ENCODE results near the gene DTX1. TPM values are rescaled to one million over a fixed set of nuclear protein-coding genes. Genes with fewer than 3 reads are reported as not detected.

Gene DTX1
- total and polyA plus RNA-seq, 4 donors = 14.4 to 83.5 (median 48.3) TPM

- no peaks in the 10 kb centered on the region for H3K27me3 ChIP-seq (ENCODE audit: control insufficient read depth, insufficient read depth, low read length)
- H3K36me3 ChIP-seq (ENCODE audit: control insufficient read depth, insufficient read depth, low read length) = peaks cover 31% of the 10 kb centered on the region
- WGBS (ENCODE audit: insufficient coverage) = 76% methylated on average over 11 of the region's 12 CpGs
- no peak overlapping the region for H3K4me3 ChIP-seq (ENCODE audit: low read depth, low read length)
- H3K27ac ChIP-seq (ENCODE audit: low read depth, low read length) = no peak overlapping the region
- DNase-seq (ENCODE audit: low read depth in 4 of 6, low spot score in 6 of 6) = no peak
- H3K4me1 ChIP-seq (ENCODE audit: control insufficient read depth, insufficient read depth, low read length) = peaks cover 35% of the 10 kb centered on the region
- H3K9me3 ChIP-seq (ENCODE audit: control insufficient read depth, insufficient read depth, low read length) = no peaks in the 10 kb centered on the region
These were observed 43.2 kb downstream of the DTX1 start for GRCh38 chr12:113099764-113100163.

DNA sequence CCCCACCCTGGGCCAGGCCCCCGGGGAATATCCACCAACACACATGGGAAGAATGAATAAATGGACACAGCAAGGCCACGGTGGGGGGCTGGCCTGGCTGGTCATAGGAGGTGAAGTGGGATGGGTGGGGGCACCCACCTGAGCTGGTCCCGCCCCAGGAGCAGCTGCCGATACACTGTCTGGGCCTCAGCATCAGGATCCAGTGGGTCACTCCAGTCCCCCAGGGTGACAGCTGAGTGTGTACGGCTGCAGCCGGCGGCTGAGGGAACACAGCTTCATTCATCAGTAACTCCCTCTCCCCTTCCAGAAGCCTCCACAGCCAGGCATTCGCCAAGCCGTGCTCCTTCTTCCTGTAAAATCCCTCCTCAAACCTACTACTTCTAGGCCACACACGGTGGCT is 45.2 kb downstream of the DTX1 start:
- no peak overlapping the region for H3K4me3 ChIP-seq (ENCODE audit: low read depth, low read length)
- WGBS (ENCODE audit: insufficient coverage) = 63% methylated on average over 9 of the region's 10 CpGs
- no peaks in the 10 kb centered on the region for H3K27me3 ChIP-seq (ENCODE audit: control insufficient read depth, insufficient read depth, low read length)
- peaks cover 12% of the 10 kb centered on the region for H3K36me3 ChIP-seq (ENCODE audit: control insufficient read depth, insufficient read depth, low read length)
- no peak overlapping the region for H3K27ac ChIP-seq (ENCODE audit: low read depth, low read length)
- H3K9me3 ChIP-seq (ENCODE audit: control insufficient read depth, insufficient read depth, low read length) = no peaks in the 10 kb centered on the region
- peaks cover 37% of the 10 kb centered on the region for H3K4me1 ChIP-seq (ENCODE audit: control insufficient read depth, insufficient read depth, low read length)
- no peak for DNase-seq (ENCODE audit: low read depth in 4 of 6, low spot score in 6 of 6)

- 95% methylated on average over 4 of the region's 5 CpGs for WGBS (ENCODE audit: insufficient coverage)
- H3K27me3 ChIP-seq (ENCODE audit: control insufficient read depth, insufficient read depth, low read length) = no peaks in the 10 kb centered on the region
- H3K4me1 ChIP-seq (ENCODE audit: control insufficient read depth, insufficient read depth, low read length) = peaks cover 26% of the 10 kb centered on the region
These were observed 46.3 kb downstream of the DTX1 start for GRCh38 chr12:113102811-113103210.

DNA sequence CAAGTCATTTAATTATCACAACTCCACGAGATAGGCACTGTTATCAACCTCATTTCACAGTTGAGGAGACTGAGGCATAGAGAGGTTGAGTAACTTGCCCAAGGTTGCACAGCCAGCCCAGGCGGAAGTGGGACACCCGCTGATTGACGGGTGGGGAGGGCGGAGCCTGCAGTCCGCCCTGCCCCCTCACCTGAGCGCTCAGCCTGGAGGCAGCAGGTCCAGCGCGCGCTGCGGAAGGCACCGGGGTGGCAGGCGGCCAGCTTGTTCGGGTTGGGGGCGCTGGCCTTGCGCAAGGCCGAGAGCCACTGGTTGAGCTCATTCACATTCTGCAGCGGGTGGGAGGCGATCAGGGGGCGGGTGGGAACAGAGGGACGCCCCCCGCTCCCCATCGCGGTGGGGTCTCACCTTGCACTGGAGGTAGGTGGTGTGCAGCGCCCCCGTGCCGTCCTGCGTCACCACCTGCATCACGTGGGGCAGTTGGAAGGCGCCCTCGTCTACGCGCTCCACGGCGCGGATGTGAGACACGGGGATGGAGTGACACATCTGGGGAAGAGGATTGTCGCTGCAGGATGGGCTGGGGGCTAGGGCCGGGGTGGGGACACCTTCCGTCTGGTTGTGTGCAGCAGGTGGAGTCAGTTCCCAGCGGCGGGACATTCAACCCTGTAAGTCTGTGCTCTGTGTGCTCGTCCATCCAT is 47.4 kb downstream of the DTX1 start:
- peak overlapping the region; percentile 18 for H3K4me3 ChIP-seq (ENCODE audit: low read depth, low read length)
- H3K9me3 ChIP-seq (ENCODE audit: control insufficient read depth, insufficient read depth, low read length) = no peaks in the 10 kb centered on the region
- peaks cover 15% of the 10 kb centered on the region for H3K4me1 ChIP-seq (ENCODE audit: control insufficient read depth, insufficient read depth, low read length)
- DNase-seq (ENCODE audit: low read depth in 4 of 6, low spot score in 6 of 6) = peak in 1 of 6 donors; percentile 65
- no peaks in the 10 kb centered on the region for H3K27me3 ChIP-seq (ENCODE audit: control insufficient read depth, insufficient read depth, low read length)
- WGBS (ENCODE audit: insufficient coverage) = 3% methylated on average over 38 of the region's 43 CpGs
- H3K36me3 ChIP-seq (ENCODE audit: control insufficient read depth, insufficient read depth, low read length) = peaks cover 4% of the 10 kb centered on the region
- no peak overlapping the region for H3K27ac ChIP-seq (ENCODE audit: low read depth, low read length)

More at GRCh38 chr12:113102811-113103210, 46.3 kb downstream of the DTX1 start:
- Histone ChIP-seq H3K9me3 (ENCODE audit: control insufficient read depth, insufficient read depth, low read length) (no peaks in the 10 kb centered on the region), H3K27ac (ENCODE audit: low read depth, low read length) (no peak overlapping the region), H3K36me3 (ENCODE audit: control insufficient read depth, insufficient read depth, low read length) (peaks cover 4% of the 10 kb centered on the region), H3K4me3 (ENCODE audit: low read depth, low read length) (no peak overlapping the region)
- DNase-seq (ENCODE audit: low read depth in 4 of 6, low spot score in 6 of 6) = no peak

DNA sequence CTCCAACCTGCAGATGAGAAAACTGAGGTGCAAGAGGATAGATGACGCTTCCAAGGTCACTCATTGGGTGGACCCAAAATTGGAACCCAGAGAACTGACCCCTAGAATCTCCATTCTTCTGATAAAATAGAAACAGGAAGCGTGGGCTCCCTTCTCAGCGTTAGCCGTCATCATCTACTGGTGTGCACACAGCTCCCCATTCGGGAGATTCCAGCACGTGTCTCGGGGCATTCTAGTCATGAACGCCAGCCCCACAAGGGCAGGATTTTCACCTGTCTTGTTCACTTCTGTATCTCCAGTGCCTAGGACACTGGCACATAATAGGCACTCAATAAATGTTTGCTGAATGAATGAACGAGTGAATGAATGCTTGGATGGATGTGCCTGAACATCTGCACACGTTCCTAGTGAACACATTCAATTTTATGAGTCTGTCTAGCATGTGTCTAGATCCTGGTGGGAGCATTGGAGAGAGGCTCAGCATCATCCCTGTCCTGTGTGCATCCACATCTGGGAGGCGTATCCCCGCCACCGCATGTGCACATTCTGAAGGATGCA is 48.5 kb downstream of the DTX1 start:
- WGBS (ENCODE audit: insufficient coverage) = 84% methylated on average over 12 of the region's 13 CpGs
- Histone ChIP-seq H3K27ac (ENCODE audit: low read depth, low read length) (no peak overlapping the region), H3K4me1 (ENCODE audit: control insufficient read depth, insufficient read depth, low read length) (peaks cover 14% of the 10 kb centered on the region), H3K9me3 (ENCODE audit: control insufficient read depth, insufficient read depth, low read length) (no peaks in the 10 kb centered on the region), H3K4me3 (ENCODE audit: low read depth, low read length) (no peak overlapping the region), H3K27me3 (ENCODE audit: control insufficient read depth, insufficient read depth, low read length) (no peaks in the 10 kb centered on the region), H3K36me3 (ENCODE audit: control insufficient read depth, insufficient read depth, low read length) (no peaks in the 10 kb centered on the region)
- DNase-seq (ENCODE audit: low read depth in 4 of 6, low spot score in 6 of 6) = no peak

- Histone ChIP-seq H3K36me3 (ENCODE audit: control insufficient read depth, insufficient read depth, low read length) (no peaks in the 10 kb centered on the region), H3K4me3 (ENCODE audit: low read depth, low read length) (no peak overlapping the region), H3K4me1 (ENCODE audit: control insufficient read depth, insufficient read depth, low read length) (peaks cover 14% of the 10 kb centered on the region), H3K27me3 (ENCODE audit: control insufficient read depth, insufficient read depth, low read length) (no peaks in the 10 kb centered on the region), H3K27ac (ENCODE audit: low read depth, low read length) (no peak overlapping the region), H3K9me3 (ENCODE audit: control insufficient read depth, insufficient read depth, low read length) (no peaks in the 10 kb centered on the region)
- WGBS (ENCODE audit: insufficient coverage) = 89% methylated on average over 11 of the region's 15 CpGs
- no peak for DNase-seq (ENCODE audit: low read depth in 4 of 6, low spot score in 6 of 6)
These were observed 49.2 kb downstream of the DTX1 start for GRCh38 chr12:113105606-113106271.

DNA sequence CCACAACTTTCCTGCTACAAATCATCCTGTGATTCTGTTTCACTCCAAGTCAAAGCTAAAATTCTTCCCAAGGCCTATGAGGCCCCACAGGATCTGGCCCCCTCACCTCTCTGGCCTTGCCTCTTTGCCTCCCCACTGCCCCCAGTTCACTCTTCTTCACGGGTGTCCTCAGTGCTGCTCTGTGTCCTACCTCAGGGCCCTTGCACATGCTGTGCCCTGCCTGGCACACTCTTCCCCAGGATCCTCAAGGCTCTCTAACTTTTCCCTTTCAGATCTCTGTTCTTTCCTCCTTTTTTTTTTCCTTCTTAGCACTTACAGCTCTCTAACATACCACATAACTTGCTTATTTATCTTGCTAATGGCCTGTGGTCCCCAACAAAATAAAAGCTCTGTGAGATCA is 49.8 kb downstream of the DTX1 start:
- no peak for DNase-seq (ENCODE audit: low read depth in 4 of 6, low spot score in 6 of 6)
- H3K9me3 ChIP-seq (ENCODE audit: control insufficient read depth, insufficient read depth, low read length) = no peaks in the 10 kb centered on the region
- no peak overlapping the region for H3K27ac ChIP-seq (ENCODE audit: low read depth, low read length)
- 65% methylated on average over 1 of the region's 1 CpG for WGBS (ENCODE audit: insufficient coverage)
- H3K36me3 ChIP-seq (ENCODE audit: control insufficient read depth, insufficient read depth, low read length) = no peaks in the 10 kb centered on the region
- no peaks in the 10 kb centered on the region for H3K27me3 ChIP-seq (ENCODE audit: control insufficient read depth, insufficient read depth, low read length)
- no peak overlapping the region for H3K4me3 ChIP-seq (ENCODE audit: low read depth, low read length)
- H3K4me1 ChIP-seq (ENCODE audit: control insufficient read depth, insufficient read depth, low read length) = peaks cover 14% of the 10 kb centered on the region

DNA sequence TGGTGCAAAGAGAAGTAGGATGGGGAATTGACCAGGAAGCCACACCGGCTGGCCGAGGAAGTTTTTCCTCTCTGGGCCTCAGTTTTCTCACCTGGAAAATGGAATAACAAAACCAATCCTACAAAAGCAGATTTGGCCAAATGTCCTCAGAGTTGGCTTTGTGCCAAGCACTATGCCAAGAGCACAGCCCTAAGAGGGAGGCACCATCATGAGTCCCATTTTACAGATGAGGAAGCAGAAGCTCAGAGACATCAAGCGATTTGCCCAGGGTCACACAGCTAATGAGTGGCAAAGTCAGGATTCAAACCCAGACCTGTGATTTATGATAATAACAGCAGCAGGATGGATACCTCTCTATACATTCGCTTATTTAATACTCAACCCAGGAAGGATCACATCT is 51.8 kb downstream of the DTX1 start:
- Histone ChIP-seq H3K4me1 (ENCODE audit: control insufficient read depth, insufficient read depth, low read length) (peaks cover 10% of the 10 kb centered on the region), H3K36me3 (ENCODE audit: control insufficient read depth, insufficient read depth, low read length) (peaks cover 4% of the 10 kb centered on the region), H3K27ac (ENCODE audit: low read depth, low read length) (no peak overlapping the region), H3K27me3 (ENCODE audit: control insufficient read depth, insufficient read depth, low read length) (no peaks in the 10 kb centered on the region), H3K4me3 (ENCODE audit: low read depth, low read length) (no peak overlapping the region), H3K9me3 (ENCODE audit: control insufficient read depth, insufficient read depth, low read length) (no peaks in the 10 kb centered on the region)
- WGBS (ENCODE audit: insufficient coverage) = no CpG with 5 or more reads among the region's 4 CpGs
- no peak for DNase-seq (ENCODE audit: low read depth in 4 of 6, low spot score in 6 of 6)

GRCh38 chr12:113109360-113109759 is 52.8 kb downstream of the DTX1 start:
- Histone ChIP-seq H3K36me3 (ENCODE audit: control insufficient read depth, insufficient read depth, low read length) (peaks cover 4% of the 10 kb centered on the region), H3K27me3 (ENCODE audit: control insufficient read depth, insufficient read depth, low read length) (no peaks in the 10 kb centered on the region), H3K4me3 (ENCODE audit: low read depth, low read length) (no peak overlapping the region), H3K4me1 (ENCODE audit: control insufficient read depth, insufficient read depth, low read length) (peaks cover 4% of the 10 kb centered on the region), H3K27ac (ENCODE audit: low read depth, low read length) (no peak overlapping the region), H3K9me3 (ENCODE audit: control insufficient read depth, insufficient read depth, low read length) (no peaks in the 10 kb centered on the region)
- 94% methylated on average over 5 of the region's 5 CpGs for WGBS (ENCODE audit: insufficient coverage)
- DNase-seq (ENCODE audit: low read depth in 4 of 6, low spot score in 6 of 6) = no peak
